ENCODE data around the gene TCEA2.

Gene TCEA2

GRCh38 chr20:64105846-64106434 is 42.9 kb downstream of the TCEA2 start:
- no peak overlapping the region for H3K4me3 Mint-ChIP-seq
- DNase-seq = no peak
- no peaks in the 10 kb centered on the region for H3K9me3 Mint-ChIP-seq

GRCh38 chr20:64106435-64106961 is 43.5 kb downstream of the TCEA2 start:
- peaks cover 50% of the 10 kb centered on the region for H3K4me1 Mint-ChIP-seq
- H3K9me3 Mint-ChIP-seq = no peaks in the 10 kb centered on the region
- no peak for DNase-seq
- peak overlapping the region; percentile 27 for H3K27ac Mint-ChIP-seq
- no peaks in the 10 kb centered on the region for H3K36me3 Mint-ChIP-seq (ENCODE audit: low read depth)
- H3K27me3 Mint-ChIP-seq (ENCODE audit: low read depth, poor library complexity) = peaks cover 24% of the 10 kb centered on the region
- H3K4me3 Mint-ChIP-seq = no peak overlapping the region
- no peak for TF ChIP-seq CTCF (IDR thresholded peaks at IDR 0.05)

More at GRCh38 chr20:64105846-64106434, 42.9 kb downstream of the TCEA2 start:
- Mint-ChIP-seq H3K27ac (no peak overlapping the region), H3K36me3 (ENCODE audit: low read depth) (no peaks in the 10 kb centered on the region), H3K4me1 (peaks cover 46% of the 10 kb centered on the region), H3K27me3 (ENCODE audit: low read depth, poor library complexity) (peaks cover 30% of the 10 kb centered on the region)
- no peak for TF ChIP-seq CTCF (IDR thresholded peaks at IDR 0.05)

DNA sequence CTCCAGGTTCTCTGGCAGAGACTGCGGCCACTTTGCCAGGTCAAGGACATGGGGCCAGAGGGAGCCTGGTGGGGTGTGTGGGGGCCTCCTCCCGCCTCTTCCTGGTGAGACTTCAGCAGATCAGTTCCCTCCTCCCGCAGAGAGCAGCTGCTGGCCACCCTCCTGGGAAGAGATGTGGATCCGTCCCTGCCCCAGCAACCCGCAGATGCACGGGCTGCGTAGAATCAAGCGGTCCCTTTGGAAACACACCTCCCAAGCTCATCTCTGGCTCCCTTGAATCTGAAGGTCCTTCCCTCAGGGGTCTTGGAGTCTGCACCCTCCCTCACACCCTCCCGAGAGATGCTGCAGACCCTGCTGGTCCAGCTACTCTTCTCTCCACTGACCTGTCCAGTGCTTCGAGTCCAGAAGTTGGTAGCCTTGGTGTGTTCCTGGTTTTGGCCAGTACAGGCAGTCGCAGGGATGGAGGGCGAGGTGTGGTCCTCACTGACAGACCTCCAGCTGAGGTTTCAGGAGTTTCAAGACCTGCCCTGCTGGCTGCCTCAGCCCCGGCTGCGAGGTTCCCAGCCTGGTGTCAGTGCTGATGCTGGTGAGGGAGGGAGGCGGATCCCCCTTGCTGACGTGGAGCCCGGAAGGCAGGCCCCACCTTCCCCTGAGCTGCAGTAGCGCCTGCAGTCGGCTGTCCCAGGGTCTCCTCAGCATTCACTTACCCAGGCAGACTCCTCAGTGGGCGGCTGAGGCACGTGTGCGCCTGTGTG is 44.2 kb downstream of the TCEA2 start, which contains the start of gene NPBWR2:
Gene NPBWR2, minus strand, starts transcription at position 585 of the 755 bp plus-strand sequence. CDS start 734 bp downstream, outside the sequence.
- Mint-ChIP-seq H3K9me3 (no peaks in the 10 kb centered on the region), H3K36me3 (ENCODE audit: low read depth) (no peaks in the 10 kb centered on the region), H3K4me1 (peaks cover 56% of the 10 kb centered on the region), H3K27ac (peak within 1 kb of the TSS; percentile 76), H3K4me3 (no peak within 1 kb of the TSS), H3K27me3 (ENCODE audit: low read depth, poor library complexity) (peaks cover 20% of the 10 kb centered on the region)
- DNase-seq = no peak
- TF ChIP-seq CTCF (IDR thresholded peaks at IDR 0.05) = no peak

DNA sequence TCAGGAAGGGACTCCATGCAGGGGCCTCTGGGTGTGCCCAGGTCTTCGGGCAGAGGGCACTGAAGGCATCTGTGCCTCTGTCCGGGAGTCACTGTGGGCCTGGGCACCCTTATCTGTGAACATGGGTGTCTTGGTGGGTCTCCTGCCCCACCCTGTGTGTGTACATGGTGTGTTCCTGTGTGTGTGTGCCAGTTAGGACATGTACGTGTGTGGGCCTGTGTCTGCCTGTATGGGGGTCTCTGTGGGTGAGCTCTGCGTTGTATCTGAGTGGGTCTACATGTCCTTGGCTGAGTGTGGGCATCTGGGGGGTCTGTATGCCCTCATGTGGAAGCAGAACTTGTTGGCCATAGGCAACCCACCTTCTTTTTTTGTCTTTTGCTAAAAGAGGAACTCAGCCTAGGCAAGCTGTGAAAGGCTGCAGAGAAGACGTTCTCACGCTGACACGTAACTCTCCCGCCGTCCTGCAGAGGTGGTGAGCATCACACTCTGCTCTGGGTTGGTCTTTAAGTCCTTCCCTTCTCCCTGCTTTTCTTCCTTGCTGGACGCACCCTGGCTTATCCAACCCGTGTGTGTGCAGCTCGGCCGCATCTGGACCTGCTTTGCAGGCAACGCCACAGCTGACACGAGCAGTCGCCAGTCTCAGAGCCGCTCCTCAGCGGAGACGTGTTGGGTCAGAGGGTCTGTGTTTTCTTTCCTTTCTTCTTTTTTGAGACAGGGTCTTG is 44.9 kb downstream of the TCEA2 start:
- Mint-ChIP-seq H3K36me3 (ENCODE audit: low read depth) (no peaks in the 10 kb centered on the region), H3K27ac (peak overlapping the region; percentile 76), H3K4me1 (peaks cover 58% of the 10 kb centered on the region), H3K9me3 (no peaks in the 10 kb centered on the region), H3K27me3 (ENCODE audit: low read depth, poor library complexity) (peaks cover 14% of the 10 kb centered on the region), H3K4me3 (no peak overlapping the region)
- no peak for DNase-seq
- no peak for TF ChIP-seq CTCF (IDR thresholded peaks at IDR 0.05)

DNA sequence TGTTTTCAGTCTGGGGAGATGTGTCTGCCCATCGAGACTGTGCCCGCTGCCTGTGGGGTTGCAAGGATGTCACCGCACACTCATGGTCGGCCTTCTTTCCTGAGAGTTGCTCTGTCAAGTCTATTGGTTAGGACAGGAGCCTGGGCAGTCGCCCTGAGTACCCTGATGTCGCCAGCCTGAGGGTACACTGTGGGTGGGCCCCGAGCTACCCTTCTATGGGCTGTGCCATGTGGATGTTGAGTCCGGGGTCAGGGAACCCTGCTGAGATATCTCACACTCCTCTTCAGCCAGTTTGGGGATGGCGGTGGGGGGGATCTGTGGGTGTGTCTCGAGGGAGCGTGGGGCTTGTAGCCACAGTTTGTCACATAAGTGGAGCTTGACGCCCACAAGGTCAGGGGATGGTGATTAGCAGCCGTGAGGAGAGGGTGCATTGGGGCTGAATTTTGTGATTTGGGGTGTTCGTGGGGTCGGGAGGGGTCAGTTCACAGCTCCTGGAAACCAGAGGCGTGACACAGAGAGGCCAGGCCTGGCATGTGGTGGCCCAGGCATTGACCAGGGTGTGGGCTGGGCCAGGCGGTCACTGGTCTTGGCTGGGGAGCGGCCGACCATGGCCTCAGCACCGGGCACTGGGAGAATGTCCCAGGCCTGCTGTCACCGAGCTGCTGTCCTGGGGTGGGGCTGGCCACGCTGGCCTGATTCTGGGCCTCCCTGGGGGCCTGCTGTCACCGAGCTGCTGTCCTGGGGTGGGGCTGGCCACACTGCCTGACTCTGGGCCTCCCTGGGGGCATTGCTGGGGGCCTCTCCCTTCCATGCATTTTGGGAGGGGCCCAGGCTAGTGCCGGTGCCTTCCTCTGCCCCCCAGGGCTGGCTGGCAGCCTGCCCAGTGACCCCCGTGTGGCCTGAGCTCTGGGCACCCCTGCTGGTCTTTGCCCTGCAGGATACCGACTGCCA is 46.0 kb downstream of the TCEA2 start:
- Mint-ChIP-seq H3K36me3 (ENCODE audit: low read depth) (no peaks in the 10 kb centered on the region), H3K4me1 (peaks cover 47% of the 10 kb centered on the region), H3K9me3 (no peaks in the 10 kb centered on the region), H3K27me3 (ENCODE audit: low read depth, poor library complexity) (peaks cover 4% of the 10 kb centered on the region), H3K27ac (no peak overlapping the region), H3K4me3 (no peak overlapping the region)
- DNase-seq = no peak
- no peak for TF ChIP-seq CTCF (IDR thresholded peaks at IDR 0.05)

All from nephron progenitor cell (in vitro differentiated cells).